Measurements from ENCODE around the gene KITLG.
"Not testable (repeated sequence)": the region's sequence is repeated elsewhere in the genome, so short reads cannot be mapped to it uniquely, and the experiment has no call there.

KITLG gene

GRCh38 chr12:88472775-88473174 lies 107.5 kb downstream of the KITLG start:
- DNase-seq = no peak

GRCh38 chr12:88472248-88472647 lies 108.0 kb downstream of the KITLG start:
- DNase-seq = no peak

- DNase-seq = no peak
Observed at GRCh38 chr12:88471331-88472045, 108.8 kb downstream of the KITLG start.

- DNase-seq = no peak
Observed at GRCh38 chr12:88469154-88469553, 111.1 kb downstream of the KITLG start.

- DNase-seq = no peak
Observed at GRCh38 chr12:88468581-88468980, 111.7 kb downstream of the KITLG start.

- not testable (repeated sequence) for DNase-seq
Observed at GRCh38 chr12:88466708-88467107, 113.6 kb downstream of the KITLG start.

- DNase-seq = no peak
Observed at GRCh38 chr12:88458327-88458726, 121.9 kb downstream of the KITLG start.

GRCh38 chr12:88453323-88453722 lies 126.9 kb downstream of the KITLG start:
- no peak for DNase-seq

- no peak for DNase-seq
Observed at GRCh38 chr12:88451205-88451604, 129.1 kb downstream of the KITLG start.

- DNase-seq = no peak
Observed at GRCh38 chr12:88450136-88450535, 130.1 kb downstream of the KITLG start.

GRCh38 chr12:88448337-88448915 lies 131.8 kb downstream of the KITLG start:
- no peak for DNase-seq

- DNase-seq = no peak
Observed at GRCh38 chr12:88445705-88446394, 134.4 kb downstream of the KITLG start.

- no peak for DNase-seq
Observed at GRCh38 chr12:88444481-88444880, 135.8 kb downstream of the KITLG start.
